Measurements from ENCODE around the gene MARCHF2. TPM values are rescaled to one million over a fixed set of nuclear protein-coding genes. Genes with fewer than 3 reads are reported as not detected.
"Not testable (repeated sequence)": the region's sequence is repeated elsewhere in the genome, so short reads cannot be mapped to it uniquely, and the experiment has no call there.

Gene MARCHF2
- polyA plus RNA-seq, 2 of the 4 experiments (the other 2 are of a cell fraction), result 12.4 to 13.1 TPM

DNA sequence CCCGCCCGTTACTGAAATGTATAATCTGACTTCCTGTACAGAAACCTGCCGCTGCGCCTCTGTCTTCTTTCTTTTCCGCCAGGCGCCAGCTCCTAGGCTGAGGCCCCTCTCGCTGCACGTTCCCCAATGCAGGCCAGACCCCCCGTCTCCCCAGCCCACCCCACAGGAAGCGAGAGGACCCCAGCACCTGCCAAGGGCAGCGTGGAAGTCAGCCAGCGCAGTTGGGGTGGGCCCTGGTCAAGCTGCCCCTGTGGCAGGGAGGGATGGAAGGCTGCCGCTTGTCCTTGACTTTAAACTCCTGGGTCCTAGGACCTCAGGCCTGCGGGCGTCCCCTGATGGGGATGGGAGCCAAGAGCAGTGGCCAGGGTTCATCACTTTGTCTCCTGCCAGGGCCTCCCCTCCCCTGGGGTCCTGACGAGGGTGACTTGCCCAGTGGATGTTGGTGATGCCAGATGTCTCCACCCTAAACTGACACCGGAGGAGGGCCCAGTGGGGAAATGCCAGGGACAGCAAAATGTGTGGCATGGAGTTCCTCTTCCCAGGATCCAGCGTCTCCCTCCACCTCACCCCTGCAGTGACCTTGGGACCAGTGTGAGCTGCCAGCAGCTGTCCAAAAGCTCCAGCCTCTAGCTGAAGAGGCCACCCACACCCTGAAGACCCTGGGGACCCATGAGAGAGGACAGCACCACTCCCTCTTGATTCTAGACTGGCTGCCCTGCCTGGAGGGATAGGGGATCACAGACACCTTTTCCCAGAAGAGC lies 8.5 kb upstream of the MARCHF2 start:
- ATAC-seq (no peak), FAIRE-seq (no peak), DNase-seq (ENCODE audit: low read depth in 1 of 2, low spot score in 1 of 2) (no peak)
- POLR2A ChIA-PET, result interaction anchor here (1.2 kb wide), 1 partner anchor 14 kb away, joined by 6 read pairs; the partner anchor contains the start of gene RAB11B
- Histone ChIP-seq H3K9me3 (no peaks in the 10 kb centered on the region), H3K4me3 (no peak overlapping the region), H3K4me1 (no peaks in the 10 kb centered on the region), H3K4me2 (no peak overlapping the region), H3K27ac (no peak overlapping the region)
- 92% methylated on average over 10 of the region's 18 CpGs for WGBS (ENCODE audit: missing lambda C conversion rate)
- TF ChIP-seq EP300 (IDR thresholded peaks at IDR 0.05), result no peak
- CTCF ChIA-PET, result interaction anchor here (0.9 to 2.2 kb wide), 7 partner anchors 8 to 50 kb away, joined by 3 to 15 read pairs (median 5); partner anchors contain the start of gene MARCHF2

GRCh38 chr19:8410718-8411117 lies 2.4 kb upstream of the MARCHF2 start:
- not testable (repeated sequence) for FAIRE-seq; H3K27ac ChIP-seq; DNase-seq (ENCODE audit: low read depth in 1 of 2, low spot score in 1 of 2); H3K4me1 ChIP-seq; H3K4me3 ChIP-seq; ATAC-seq; H3K4me2 ChIP-seq; H3K9me3 ChIP-seq
- ChIA-PET CTCF (interaction anchor here (1.1 to 3.2 kb wide), 3 partner anchors 51 to 169 kb away, joined by 3 to 13 read pairs (median 3); no protein-coding TSS in a partner anchor), POLR2A (interaction anchor here (2.7 kb wide), 1 partner anchor 103 kb away, joined by 11 read pairs; the partner anchor contains the start of gene ZNF414)
- WGBS (ENCODE audit: missing lambda C conversion rate), result 91% methylated on average over 13 of the region's 13 CpGs

GRCh38 chr19:8413629-8413995 lies 507 bp downstream of the MARCHF2 start:
- ChIA-PET CTCF (interaction anchor here (0.8 to 3.2 kb wide), 12 partner anchors 10 to 93 kb away, joined by 3 to 19 read pairs (median 6); no protein-coding TSS in a partner anchor), POLR2A (interaction anchor here (0.8 to 2.7 kb wide), 7 partner anchors 10 to 100 kb away, joined by 3 to 35 read pairs (median 5); partner anchors contain the start of genes HNRNPM, RAB11B and ZNF414)
- Histone ChIP-seq H3K4me2 (peak overlapping the region; percentile 96), H3K4me3 (peak overlapping the region; percentile 92), H3K27ac (peak overlapping the region; percentile 89 to 91), H3K4me1 (peaks cover 4% of the 10 kb centered on the region; the same call in 1 of the 3 replicates), H3K9me3 (no peaks in the 10 kb centered on the region)
- DNase-seq (ENCODE audit: low read depth in 1 of 2, low spot score in 1 of 2) (no peak), FAIRE-seq (no peak), ATAC-seq (peak in 1 of 2 experiments; percentile 45; a peak in 2 of 6 replicates)
- TF ChIP-seq, protein P1, sequence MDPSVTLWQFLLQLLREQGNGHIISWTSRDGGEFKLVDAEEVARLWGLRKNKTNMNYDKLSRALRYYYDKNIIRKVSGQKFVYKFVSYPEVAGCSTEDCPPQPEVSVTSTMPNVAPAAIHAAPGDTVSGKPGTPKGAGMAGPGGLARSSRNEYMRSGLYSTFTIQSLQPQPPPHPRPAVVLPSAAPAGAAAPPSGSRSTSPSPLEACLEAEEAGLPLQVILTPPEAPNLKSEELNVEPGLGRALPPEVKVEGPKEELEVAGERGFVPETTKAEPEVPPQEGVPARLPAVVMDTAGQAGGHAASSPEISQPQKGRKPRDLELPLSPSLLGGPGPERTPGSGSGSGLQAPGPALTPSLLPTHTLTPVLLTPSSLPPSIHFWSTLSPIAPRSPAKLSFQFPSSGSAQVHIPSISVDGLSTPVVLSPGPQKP (IDR thresholded peaks at IDR 0.05; ENCODE audit: low read depth, low read length), result no peak
- TF ChIP-seq CBX2 (IDR thresholded peaks at IDR 0.05; ENCODE audit: borderline replicate concordance, low read depth) (no peak), ZC3H11A (IDR thresholded peaks at IDR 0.05) (no peak), RARB (CRISPR knock-in tag; IDR thresholded peaks at IDR 0.05) (no peak), EHF (CRISPR knock-in tag; IDR thresholded peaks at IDR 0.05) (no peak), CTCF (IDR thresholded peaks at IDR 0.05) (no peak), RAD21 (conservative IDR thresholded peaks at IDR 0.05 in 1 of 2, IDR thresholded peaks at IDR 0.05 in 1 of 2) (no peak), ZNF302 (CRISPR knock-in tag; IDR thresholded peaks at IDR 0.05) (no peak), EP300 (IDR thresholded peaks at IDR 0.05) (no peak), ZSCAN20 (CRISPR knock-in tag; IDR thresholded peaks at IDR 0.05) (no peak), KDM1A (IDR thresholded peaks at IDR 0.05; ENCODE audit: low read depth) (no peak), JUN (IDR thresholded peaks at IDR 0.05) (no peak), CEBPB (IDR thresholded peaks at IDR 0.05) (no peak), CHD4 (IDR thresholded peaks at IDR 0.05; ENCODE audit: borderline replicate concordance) (no peak; the same call in 1 of the 2 replicates), HOXA7 (CRISPR knock-in tag; IDR thresholded peaks at IDR 0.05) (no peak), HOXB5 (CRISPR knock-in tag; IDR thresholded peaks at IDR 0.05) (no peak), BHLHE40 (IDR thresholded peaks at IDR 0.05; ENCODE audit: low read depth, low read length) (no peak), JUNB (IDR thresholded peaks at IDR 0.05) (no peak)
- TF ChIP-seq, protein P2, sequence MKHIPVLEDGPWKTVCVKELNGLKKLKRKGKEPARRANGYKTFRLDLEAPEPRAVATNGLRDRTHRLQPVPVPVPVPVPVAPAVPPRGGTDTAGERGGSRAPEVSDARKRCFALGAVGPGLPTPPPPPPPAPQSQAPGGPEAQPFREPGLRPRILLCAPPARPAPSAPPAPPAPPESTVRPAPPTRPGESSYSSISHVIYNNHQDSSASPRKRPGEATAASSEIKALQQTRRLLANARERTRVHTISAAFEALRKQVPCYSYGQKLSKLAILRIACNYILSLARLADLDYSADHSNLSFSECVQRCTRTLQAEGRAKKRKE (CRISPR knock-in tag; IDR thresholded peaks at IDR 0.05; ENCODE audit: low read depth), result no peak
- 33% methylated on average over 3 of the region's 3 CpGs for WGBS (ENCODE audit: missing lambda C conversion rate)

All from A549 (cell line).